HCT116 (cell line): ENCODE results near the gene CST8. TPM values are rescaled to one million over a fixed set of nuclear protein-coding genes. Genes with fewer than 3 reads are reported as not detected.

Source experiments
- ATAC-seq: fragments of 200-7000 bp; cut with Tn5 transposase; 2 replicates; pipeline ENCODE4 v1.9.1; 2020; ENCODE audit warnings: mild to moderate bottlenecking, moderate library complexity
- BruUV-seq: library from RNA; stranded (reverse); fragments of 400-500 nt; replicated peaks from 2 replicates; lab custom pipeline; 2021; lab: Mats Ljungman, UMichigan
- CTCF ChIA-PET: fragments of 300-600 bp; sonication (Branson Sonifier 250); formaldehyde crosslinking; loops from one replicate; lab custom pipeline; 2021; ENCODE audit warnings: antibody characterized with exemption; lab: Charles Lee
- POLR2A ChIA-PET: fragments of 300-600, 350-600 bp; sonication (Branson Sonifier 250); formaldehyde crosslinking; loops from one replicate; lab custom pipeline; 2021; ENCODE audit warnings: antibody characterized with exemption; lab: Charles Lee
- RAD21 ChIA-PET, 2 experiments: fragments of 300-600 bp; sonication (Branson Sonifier 250); formaldehyde crosslinking; loops; one replicate each; lab custom pipeline; 2023; ENCODE audit warnings: low total read pairs in 2 of 2; ENCODE audit not compliant: uncharacterized antibody in 2 of 2, unreplicated experiment in 2 of 2, low non-redundant PET in 1 of 2; lab: Charles Lee
- DNase-seq: peaks from one replicate; pipeline ENCODE4 v3.0.0-alpha.2; 2010; ENCODE audit warnings: low read depth, low spot score
- H2AFZ ChIP-seq: fragments of 200-600 bp; shearing (Covaris generic), sonication (generic); 2 replicates; pipeline ENCODE4 v1.6.1; 2017; ENCODE audit warnings: low read depth, mixed run types, mixed read lengths, antibody characterized with exemption, low read length; ENCODE audit not compliant: poor library complexity, severe bottlenecking
- H3K27ac ChIP-seq: 2 replicates; pipeline ENCODE4 v1.5.1; 2012; ENCODE audit warnings: low read depth, low read length
- H3K27me3 ChIP-seq: fragments of 200-600 bp; sonication (generic); 2 replicates; pipeline ENCODE4 v1.6.1; 2016; ENCODE audit warnings: mixed run types, low read length, mixed read lengths; ENCODE audit not compliant: insufficient read depth
- H3K36me3 ChIP-seq, 2 experiments: fragments of 200-500 bp in 1 of 2; fragments of 200-600 bp in 1 of 2; sonication (Bioruptor generic) in 1 of 2; sonication (generic) in 1 of 2; 2 replicates each; pipeline versions ENCODE4 v1.5.1 to v1.6.1; 2014 to 2016; ENCODE audit warnings: low read length in 2 of 2, inconsistent platforms in 1 of 2, mixed read lengths in 1 of 2, mixed run types in 1 of 2; ENCODE audit not compliant: insufficient read depth in 2 of 2, control insufficient read depth in 1 of 2
- H3K4me1 ChIP-seq, 2 experiments: fragments of 200-600 bp in 1 of 2; sonication (generic) in 1 of 2; 2 replicates each; pipeline versions ENCODE4 v1.5.1 to v1.6.1; 2012 to 2017; ENCODE audit warnings: low read length in 2 of 2, inconsistent platforms in 1 of 2, mild to moderate bottlenecking in 1 of 2, mixed read lengths in 1 of 2, mixed run types in 1 of 2, moderate library complexity in 1 of 2; ENCODE audit not compliant: insufficient read depth in 2 of 2, control insufficient read depth in 1 of 2
- H3K4me2 ChIP-seq: fragments of 200-600 bp; sonication (generic); 2 replicates; pipeline ENCODE4 v1.6.1; 2017; ENCODE audit warnings: mixed run types, low read length, mixed read lengths
- H3K4me3 ChIP-seq, 2 experiments: fragments of 200-600 bp in 1 of 2; sonication (generic) in 1 of 2; replicated peaks in 1 of 2; 2 replicates each; pipeline ENCODE4 v1.5.1; 2011 to 2016; ENCODE audit warnings: low read length in 2 of 2, control low read depth in 1 of 2, low read depth in 1 of 2, mild to moderate bottlenecking in 1 of 2, mixed read lengths in 1 of 2, mixed run types in 1 of 2
- H3K79me2 ChIP-seq: fragments of 200-600 bp; sonication (generic); 2 replicates; pipeline ENCODE4 v1.6.1; 2017; ENCODE audit warnings: mild to moderate bottlenecking, mixed run types, low read length, moderate library complexity, mixed read lengths; ENCODE audit not compliant: insufficient read depth
- H3K9ac ChIP-seq: fragments of 200-600 bp; sonication (generic); 2 replicates; pipeline ENCODE4 v1.6.1; 2016; ENCODE audit warnings: low read length, mixed read lengths
- H3K9me2 ChIP-seq: fragments of 200-600 bp; sonication (generic), shearing (Covaris generic); 2 replicates; pipeline ENCODE4 v1.6.1; 2017; ENCODE audit warnings: mixed run types, mild to moderate bottlenecking, moderate library complexity; ENCODE audit not compliant: insufficient read depth
- H3K9me3 ChIP-seq, 2 experiments: fragments of 200-500 bp in 1 of 2; fragments of 200-600 bp in 1 of 2; sonication (Bioruptor generic) in 1 of 2; sonication (generic) in 1 of 2; 2 replicates each; pipeline ENCODE4 v1.6.1; 2014 to 2017; ENCODE audit warnings: low read length in 2 of 2, mixed read lengths in 2 of 2, inconsistent platforms in 1 of 2, low read depth in 1 of 2, mild to moderate bottlenecking in 1 of 2, mixed run types in 1 of 2, moderate library complexity in 1 of 2; ENCODE audit not compliant: control insufficient read depth in 1 of 2, insufficient read depth in 1 of 2
- H4K20me1 ChIP-seq: fragments of 200-600 bp; sonication (generic), shearing (Covaris generic); 2 replicates; pipeline ENCODE4 v1.6.1; 2017; ENCODE audit warnings: mixed run types, mild to moderate bottlenecking, moderate library complexity; ENCODE audit not compliant: insufficient read depth
- CBX3 ChIP-seq: IDR thresholded peaks from 2 replicates; pipeline ENCODE4 v1.6.1; 2012; ENCODE audit warnings: low read depth
- CEBPB ChIP-seq: IDR thresholded peaks from 2 replicates; pipeline ENCODE4 v1.6.1; 2012; ENCODE audit warnings: low read depth
- EZH2phosphoT487 ChIP-seq: fragments of 200-600 bp; IDR thresholded peaks from 2 replicates; pipeline ENCODE4 v1.6.1; 2018; ENCODE audit warnings: antibody characterized with exemption, borderline replicate concordance
- FOSL1 ChIP-seq: IDR thresholded peaks from 2 replicates; pipeline ENCODE4 v1.6.1; 2012; ENCODE audit warnings: low read depth
- POLR2A ChIP-seq: IDR thresholded peaks from 2 replicates; pipeline ENCODE4 v1.7.0; 2011; ENCODE audit warnings: borderline replicate concordance; ENCODE audit not compliant: insufficient read depth, insufficient read length; ENCODE audit errors: extremely low read depth
- POLR2AphosphoS5 ChIP-seq: IDR thresholded peaks from 2 replicates; pipeline ENCODE4 v1.6.1; 2011; ENCODE audit warnings: mild to moderate bottlenecking, low read depth, low read length, moderate library complexity
- YY1 ChIP-seq: IDR thresholded peaks from 2 replicates; pipeline ENCODE4 v1.6.1; 2011; ENCODE audit warnings: low read length, low read depth, moderate library complexity, mild to moderate bottlenecking; ENCODE audit not compliant: insufficient replicate concordance; ENCODE audit errors: extremely low read depth
- ZFX ChIP-seq: fragments of 450-650 bp; IDR thresholded peaks from 2 replicates; pipeline ENCODE4 v1.6.1; 2017
- ZNF274 ChIP-seq: fragments of 200-500 bp; sonication (Bioruptor generic); IDR thresholded peaks from 2 replicates; pipeline ENCODE4 v1.6.1; 2014; ENCODE audit warnings: mild to moderate bottlenecking, low read depth, low read length, inconsistent platforms
- intact Hi-C: fragments of 100-400 bp; cut with micrococcal nuclease; formaldehyde crosslinking; loops from 2 replicates; pipeline ENCODE4 v1.10.0; 2022
- total RNA-seq: library from RNA; stranded (reverse); gene quantifications from one replicate; pipeline ENCODE4 v1.2.1, GENCODE V29; 2021; ENCODE audit not compliant: unreplicated experiment
- TF ChIP-seq, protein P1 (sequence below): IDR thresholded peaks from 2 replicates; pipeline ENCODE4 v1.6.1; 2012; ENCODE audit warnings: low read depth
- TF ChIP-seq, protein P2 (sequence below), 3 experiments: fragments of 200-600 bp in 1 of 3; sonication (generic) in 1 of 3; IDR thresholded peaks in 2 of 3; conservative IDR thresholded peaks in 1 of 3; 2 replicates each; pipeline ENCODE4 v1.5.1; 2012 to 2017; ENCODE audit warnings: low read depth in 2 of 3, low read length in 2 of 3, antibody characterized with exemption in 1 of 3, borderline replicate concordance in 1 of 3, control low read depth in 1 of 3, mild to moderate bottlenecking in 1 of 3, mixed read lengths in 1 of 3, mixed run types in 1 of 3, moderate library complexity in 1 of 3; ENCODE audit not compliant: insufficient read depth in 1 of 3
- TF ChIP-seq, protein P3 (sequence below): IDR thresholded peaks from 2 replicates; pipeline ENCODE4 v1.6.1; 2011; ENCODE audit warnings: mild to moderate bottlenecking, low read length, moderate library complexity; ENCODE audit not compliant: insufficient replicate concordance; ENCODE audit errors: extremely low read depth

CST8 gene
- total RNA-seq, 1 experiment from 2014 or later = not detected

DNA sequence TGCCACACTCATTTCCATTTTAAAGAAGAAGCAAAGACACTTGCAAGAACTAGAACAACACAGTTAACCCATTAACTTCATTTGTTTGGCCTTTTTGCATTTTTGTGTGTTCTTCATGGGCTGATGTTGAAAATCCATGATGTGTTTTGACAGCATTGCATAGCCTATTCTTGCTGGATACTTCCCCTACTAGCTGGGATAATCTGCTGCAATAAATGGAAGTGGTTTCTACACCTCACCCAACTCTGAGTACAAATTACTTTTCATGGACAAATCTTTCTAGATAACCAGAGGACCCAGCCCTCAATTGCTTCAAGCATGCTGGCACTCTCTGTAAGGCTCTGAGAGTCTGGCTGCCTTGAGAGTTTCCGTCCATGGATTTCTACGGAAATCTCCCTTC, 50.9 kb downstream of the CST8 start:
- TF ChIP-seq FOSL1 (no peak), ZFX (no peak), POLR2AphosphoS5 (no peak), POLR2A (no peak)
- TF ChIP-seq, all 23 proteins: peak for 0
- intact Hi-C loops = no loop called here
- ChIA-PET POLR2A (no interaction called here), CTCF (no interaction called here), RAD21 (no interaction called here)
- H3K27ac ChIP-seq = no peak overlapping the region
- ATAC-seq (no peak), DNase-seq (no peak)
- peaks cover 0 to 8% of the 10 kb centered on the region in 2 experiments; a peak in 1 of 4 replicates for H3K4me1 ChIP-seq
- H3K79me2 ChIP-seq = no peaks in the 10 kb centered on the region
- no TSS peak for BruUV-seq
- H3K9ac ChIP-seq = no peak overlapping the region
- H3K4me2 ChIP-seq = peak overlapping the region; percentile 25; the same call in 1 of the 2 replicates
- no peaks in the 10 kb centered on the region for H3K9me3 ChIP-seq
- no peaks in the 10 kb centered on the region for H3K27me3 ChIP-seq
- no peak overlapping the region for H2AFZ ChIP-seq
- no peaks in the 10 kb centered on the region for H3K36me3 ChIP-seq
- no peaks in the 10 kb centered on the region for H4K20me1 ChIP-seq
- no peaks in the 10 kb centered on the region for H3K9me2 ChIP-seq
- no peak overlapping the region for H3K4me3 ChIP-seq

DNA sequence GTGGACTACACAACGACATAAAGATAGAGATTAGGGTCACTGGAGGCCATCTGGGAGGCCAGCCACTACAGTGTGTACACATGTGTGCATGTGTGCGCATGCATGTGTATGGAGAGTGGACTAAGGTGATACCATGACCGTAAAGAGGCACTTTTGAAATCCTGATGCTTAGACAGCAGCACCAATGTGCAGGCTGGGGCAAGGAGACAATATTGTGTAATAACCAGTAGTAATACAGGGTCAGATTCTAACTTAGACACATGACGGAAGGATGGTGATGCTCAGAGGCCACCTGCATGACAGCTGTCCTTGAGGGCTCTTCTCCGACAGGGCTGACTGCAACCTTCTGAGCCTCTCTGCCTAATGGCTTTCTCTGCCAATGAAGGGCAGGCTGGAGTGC, 51.9 kb downstream of the CST8 start:
- Histone ChIP-seq H3K79me2 (no peaks in the 10 kb centered on the region), H3K9me2 (no peaks in the 10 kb centered on the region), H3K4me1 (peaks cover 0 to 8% of the 10 kb centered on the region in 2 experiments; a peak in 1 of 4 replicates), H3K9ac (no peak overlapping the region), H3K36me3 (no peaks in the 10 kb centered on the region), H2AFZ (no peak overlapping the region), H4K20me1 (no peaks in the 10 kb centered on the region), H3K4me2 (no peak overlapping the region), H3K27me3 (peaks cover 5% of the 10 kb centered on the region; the same call in 1 of the 2 replicates), H3K9me3 (no peaks in the 10 kb centered on the region), H3K4me3 (no peak overlapping the region), H3K27ac (no peak overlapping the region)
- POLR2A ChIA-PET = no interaction called here
- DNase-seq (no peak), ATAC-seq (no peak)
- intact Hi-C loops = no loop called here
- CTCF ChIA-PET = no interaction called here
- RAD21 ChIA-PET = no interaction called here
- BruUV-seq = no TSS peak
- TF ChIP-seq EZH2phosphoT487 (no peak), ZNF274 (no peak), CBX3 (no peak), YY1 (no peak), CEBPB (no peak), POLR2A (no peak), POLR2AphosphoS5 (no peak), FOSL1 (no peak)
- TF ChIP-seq, protein P1, sequence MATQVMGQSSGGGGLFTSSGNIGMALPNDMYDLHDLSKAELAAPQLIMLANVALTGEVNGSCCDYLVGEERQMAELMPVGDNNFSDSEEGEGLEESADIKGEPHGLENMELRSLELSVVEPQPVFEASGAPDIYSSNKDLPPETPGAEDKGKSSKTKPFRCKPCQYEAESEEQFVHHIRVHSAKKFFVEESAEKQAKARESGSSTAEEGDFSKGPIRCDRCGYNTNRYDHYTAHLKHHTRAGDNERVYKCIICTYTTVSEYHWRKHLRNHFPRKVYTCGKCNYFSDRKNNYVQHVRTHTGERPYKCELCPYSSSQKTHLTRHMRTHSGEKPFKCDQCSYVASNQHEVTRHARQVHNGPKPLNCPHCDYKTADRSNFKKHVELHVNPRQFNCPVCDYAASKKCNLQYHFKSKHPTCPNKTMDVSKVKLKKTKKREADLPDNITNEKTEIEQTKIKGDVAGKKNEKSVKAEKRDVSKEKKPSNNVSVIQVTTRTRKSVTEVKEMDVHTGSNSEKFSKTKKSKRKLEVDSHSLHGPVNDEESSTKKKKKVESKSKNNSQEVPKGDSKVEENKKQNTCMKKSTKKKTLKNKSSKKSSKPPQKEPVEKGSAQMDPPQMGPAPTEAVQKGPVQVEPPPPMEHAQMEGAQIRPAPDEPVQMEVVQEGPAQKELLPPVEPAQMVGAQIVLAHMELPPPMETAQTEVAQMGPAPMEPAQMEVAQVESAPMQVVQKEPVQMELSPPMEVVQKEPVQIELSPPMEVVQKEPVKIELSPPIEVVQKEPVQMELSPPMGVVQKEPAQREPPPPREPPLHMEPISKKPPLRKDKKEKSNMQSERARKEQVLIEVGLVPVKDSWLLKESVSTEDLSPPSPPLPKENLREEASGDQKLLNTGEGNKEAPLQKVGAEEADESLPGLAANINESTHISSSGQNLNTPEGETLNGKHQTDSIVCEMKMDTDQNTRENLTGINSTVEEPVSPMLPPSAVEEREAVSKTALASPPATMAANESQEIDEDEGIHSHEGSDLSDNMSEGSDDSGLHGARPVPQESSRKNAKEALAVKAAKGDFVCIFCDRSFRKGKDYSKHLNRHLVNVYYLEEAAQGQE = no peak
- TF ChIP-seq, protein P2, sequence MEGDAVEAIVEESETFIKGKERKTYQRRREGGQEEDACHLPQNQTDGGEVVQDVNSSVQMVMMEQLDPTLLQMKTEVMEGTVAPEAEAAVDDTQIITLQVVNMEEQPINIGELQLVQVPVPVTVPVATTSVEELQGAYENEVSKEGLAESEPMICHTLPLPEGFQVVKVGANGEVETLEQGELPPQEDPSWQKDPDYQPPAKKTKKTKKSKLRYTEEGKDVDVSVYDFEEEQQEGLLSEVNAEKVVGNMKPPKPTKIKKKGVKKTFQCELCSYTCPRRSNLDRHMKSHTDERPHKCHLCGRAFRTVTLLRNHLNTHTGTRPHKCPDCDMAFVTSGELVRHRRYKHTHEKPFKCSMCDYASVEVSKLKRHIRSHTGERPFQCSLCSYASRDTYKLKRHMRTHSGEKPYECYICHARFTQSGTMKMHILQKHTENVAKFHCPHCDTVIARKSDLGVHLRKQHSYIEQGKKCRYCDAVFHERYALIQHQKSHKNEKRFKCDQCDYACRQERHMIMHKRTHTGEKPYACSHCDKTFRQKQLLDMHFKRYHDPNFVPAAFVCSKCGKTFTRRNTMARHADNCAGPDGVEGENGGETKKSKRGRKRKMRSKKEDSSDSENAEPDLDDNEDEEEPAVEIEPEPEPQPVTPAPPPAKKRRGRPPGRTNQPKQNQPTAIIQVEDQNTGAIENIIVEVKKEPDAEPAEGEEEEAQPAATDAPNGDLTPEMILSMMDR (IDR thresholded peaks at IDR 0.05 in 2 of 3, conservative IDR thresholded peaks at IDR 0.05 in 1 of 3; ENCODE audit: borderline replicate concordance in 1 of 3, insufficient read depth in 1 of 3, low read depth in 2 of 3, low read length in 2 of 3) = no peak
- TF ChIP-seq, protein P3, sequence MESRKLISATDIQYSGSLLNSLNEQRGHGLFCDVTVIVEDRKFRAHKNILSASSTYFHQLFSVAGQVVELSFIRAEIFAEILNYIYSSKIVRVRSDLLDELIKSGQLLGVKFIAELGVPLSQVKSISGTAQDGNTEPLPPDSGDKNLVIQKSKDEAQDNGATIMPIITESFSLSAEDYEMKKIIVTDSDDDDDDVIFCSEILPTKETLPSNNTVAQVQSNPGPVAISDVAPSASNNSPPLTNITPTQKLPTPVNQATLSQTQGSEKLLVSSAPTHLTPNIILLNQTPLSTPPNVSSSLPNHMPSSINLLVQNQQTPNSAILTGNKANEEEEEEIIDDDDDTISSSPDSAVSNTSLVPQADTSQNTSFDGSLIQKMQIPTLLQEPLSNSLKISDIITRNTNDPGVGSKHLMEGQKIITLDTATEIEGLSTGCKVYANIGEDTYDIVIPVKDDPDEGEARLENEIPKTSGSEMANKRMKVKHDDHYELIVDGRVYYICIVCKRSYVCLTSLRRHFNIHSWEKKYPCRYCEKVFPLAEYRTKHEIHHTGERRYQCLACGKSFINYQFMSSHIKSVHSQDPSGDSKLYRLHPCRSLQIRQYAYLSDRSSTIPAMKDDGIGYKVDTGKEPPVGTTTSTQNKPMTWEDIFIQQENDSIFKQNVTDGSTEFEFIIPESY = no peak
